ENCODE results near the gene ZFP62. TPM values are rescaled to one million over a fixed set of nuclear protein-coding genes. Genes with fewer than 3 reads are reported as not detected.

Gene ZFP62
- polyA plus RNA-seq, 12 donors, result 23.5 to 43.3 (median 29.5) TPM; not detected in 1

Other genes starting within 250 kb of the ZFP62 start
- gene FLT4, start 211.7 kb downstream of the ZFP62 start, polyA plus RNA-seq (ENCODE audit: insufficient read length in 12 of 12), result 10 to 100 TPM in 3 of 12 donors, 1 to 10 TPM in 8, not detected in 1; 5.9 to 21.3 (median 7.7) TPM
- not detected for gene OR2Y1, start 121.2 kb downstream of the ZFP62 start, polyA plus RNA-seq (ENCODE audit: insufficient read length in 12 of 12)
- gene MGAT1, start 58.5 kb downstream of the ZFP62 start, polyA plus RNA-seq (ENCODE audit: insufficient read length in 12 of 12), result 100 to 1,000 TPM in 1 of 12 donors, 10 to 100 TPM in 10, not detected in 1; 63.3 to 109 (median 73.6) TPM
- gene BTNL8, start 37.9 kb upstream of the ZFP62 start, polyA plus RNA-seq (ENCODE audit: insufficient read length in 12 of 12), result 10 to 100 TPM in 1 of 12 donors, under 1 TPM in 3, not detected in 8; 0.15 to 16.1 (median 0.21) TPM
- 1 to 10 TPM in 1 of 12 donors, under 1 TPM in 3, not detected in 8; 0.07 to 7.2 (median 0.13) TPM for gene BTNL3, start 127.6 kb upstream of the ZFP62 start, polyA plus RNA-seq (ENCODE audit: insufficient read length in 12 of 12)
- gene BTNL9, start 179.0 kb upstream of the ZFP62 start, polyA plus RNA-seq (ENCODE audit: insufficient read length in 12 of 12), result 10 to 100 TPM in 8 of 12 donors, 1 to 10 TPM in 3, not detected in 1; 6.2 to 20.8 (median 13.6) TPM